Hematopoietic multipotent progenitor cell treated with erythropoietin and hydrocortisone succinate and interleukin-3 and kit ligand, for 4 days (in vitro differentiated cells): Measurements from ENCODE around the gene FBXO41.

Experiments
- DNase-seq: peaks from one replicate; pipeline ENCODE4 v3.0.0-alpha.2; 2015

FBXO41 gene

DNA sequence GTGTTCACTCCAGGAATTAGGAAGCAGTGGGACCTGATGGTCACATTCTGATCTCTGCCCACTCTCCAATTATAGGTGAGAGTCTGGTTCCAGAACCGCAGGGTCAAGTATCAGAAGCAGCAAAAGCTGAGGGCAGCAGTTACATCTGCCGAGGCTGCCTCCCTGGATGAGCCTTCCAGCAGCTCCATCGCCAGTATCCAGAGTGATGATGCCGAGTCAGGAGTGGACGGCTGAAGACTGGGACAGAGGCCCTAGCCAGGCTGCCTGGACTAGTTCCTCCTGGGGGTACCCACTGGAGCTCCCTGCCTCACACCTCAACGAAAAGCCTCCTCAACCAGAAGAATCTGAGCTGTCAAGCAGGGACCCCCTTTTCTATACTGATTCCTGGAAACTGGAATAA is 73.6 kb downstream of the FBXO41 start:
- DNase-seq = no peak

- no peak for DNase-seq
Observed at GRCh38 chr2:73210019-73210418, 74.3 kb downstream of the FBXO41 start.

DNA sequence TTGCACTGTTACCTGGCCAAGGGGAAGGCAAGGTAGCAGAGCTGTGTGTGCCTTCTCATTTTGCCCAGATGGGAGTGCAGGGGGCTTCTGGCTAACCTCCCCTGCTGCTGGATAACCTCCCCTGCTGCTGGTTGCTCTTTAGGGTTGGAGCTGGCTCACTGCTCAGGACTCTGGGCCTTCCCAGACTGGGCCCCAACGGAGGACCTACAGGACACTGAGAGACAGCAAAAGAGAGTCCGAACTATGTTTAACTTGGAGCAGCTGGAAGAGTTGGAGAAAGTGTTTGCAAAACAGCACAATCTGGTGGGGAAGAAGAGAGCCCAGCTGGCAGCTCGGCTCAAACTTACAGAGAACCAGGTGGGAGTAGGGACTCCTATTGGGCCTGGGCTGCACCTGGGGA is 76.0 kb downstream of the FBXO41 start:
- no peak for DNase-seq

GRCh38 chr2:73205611-73206010 is 78.7 kb downstream of the FBXO41 start:
- no peak for DNase-seq
